Activated B cell treated with CpG ODN at 0.5 μM for 24 hours (primary cell): ENCODE data around the gene NEK1. TPM values are rescaled to one million over a fixed set of nuclear protein-coding genes. Genes with fewer than 3 reads are reported as not detected.

Source experiments
- ATAC-seq: fragments of 200-7000 bp; cut with Tn5 transposase; one replicate; pipeline ENCODE4 v1.10.0; 2021; ENCODE audit warnings: low read depth, mild to moderate bottlenecking, moderate library complexity
- CTCF ChIA-PET: fragments of 350-600 bp; sonication (Branson Sonifier 250); formaldehyde crosslinking; loops from one replicate; lab custom pipeline; 2021; ENCODE audit warnings: antibody characterized with exemption; lab: Charles Lee
- POLR2A ChIA-PET: fragments of 350-600 bp; sonication (Branson Sonifier 250); formaldehyde crosslinking; loops from one replicate; lab custom pipeline; 2021; ENCODE audit warnings: antibody characterized with exemption; lab: Charles Lee
- DNase-seq: peaks from one replicate; pipeline ENCODE4 v3.0.0; 2022
- H3K27ac Mint-ChIP-seq: one replicate; pipeline ENCODE4 v1.8.0; 2020; ENCODE audit warnings: mixed read lengths
- H3K27me3 Mint-ChIP-seq: one replicate; pipeline ENCODE4 v1.8.0; 2021; ENCODE audit warnings: mixed read lengths
- H3K36me3 Mint-ChIP-seq: one replicate; pipeline ENCODE4 v1.8.0; 2021; ENCODE audit warnings: low read depth, mixed read lengths
- H3K4me1 Mint-ChIP-seq: one replicate; pipeline ENCODE4 v1.8.0; 2021; ENCODE audit warnings: mixed read lengths
- H3K4me3 Mint-ChIP-seq: one replicate; pipeline ENCODE4 v1.8.0; 2020; ENCODE audit warnings: mild to moderate bottlenecking, mixed read lengths
- H3K9me3 Mint-ChIP-seq: one replicate; pipeline ENCODE4 v1.8.0; 2020; ENCODE audit warnings: mixed read lengths
- intact Hi-C: fragments of 100-400 bp; cut with micrococcal nuclease; formaldehyde crosslinking; loops from one replicate; pipeline ENCODE4 v1.15.1; 2024
- total RNA-seq: library from RNA; stranded (reverse); gene quantifications from 2 replicates; pipeline ENCODE4 v1.2.3, GENCODE V29; 2022
- TF ChIP-seq, protein P1 (sequence below): fragments of 200-600 bp; IDR thresholded peaks from one replicate; pipeline ENCODE4 v1.8.0; 2022; ENCODE audit warnings: antibody characterized with exemption, mild to moderate bottlenecking

Gene NEK1
- total RNA-seq, 1 donor from 2014 or later: 14.3 TPM

DNA sequence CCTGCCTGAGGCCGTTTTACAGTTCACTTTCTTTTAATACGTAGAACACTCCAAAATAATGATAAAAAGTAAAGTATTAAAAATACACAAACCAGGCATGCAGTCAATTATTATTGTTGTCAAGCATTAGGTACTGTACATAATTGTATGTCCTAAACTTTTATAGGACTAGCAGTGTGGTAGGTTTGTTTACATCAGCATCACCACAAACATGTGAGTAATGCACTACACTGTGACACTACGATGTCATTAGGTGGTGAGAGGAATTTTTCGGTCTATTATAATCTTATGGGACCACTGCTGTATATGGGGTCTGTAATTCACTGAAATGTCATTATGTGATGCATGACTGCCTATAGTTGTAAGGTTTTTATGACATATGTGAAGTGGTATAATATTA, 192.1 kb downstream of the NEK1 start:
- Mint-ChIP-seq H3K27me3 (no peaks in the 10 kb centered on the region), H3K36me3 (peaks cover 40% of the 10 kb centered on the region)

DNA sequence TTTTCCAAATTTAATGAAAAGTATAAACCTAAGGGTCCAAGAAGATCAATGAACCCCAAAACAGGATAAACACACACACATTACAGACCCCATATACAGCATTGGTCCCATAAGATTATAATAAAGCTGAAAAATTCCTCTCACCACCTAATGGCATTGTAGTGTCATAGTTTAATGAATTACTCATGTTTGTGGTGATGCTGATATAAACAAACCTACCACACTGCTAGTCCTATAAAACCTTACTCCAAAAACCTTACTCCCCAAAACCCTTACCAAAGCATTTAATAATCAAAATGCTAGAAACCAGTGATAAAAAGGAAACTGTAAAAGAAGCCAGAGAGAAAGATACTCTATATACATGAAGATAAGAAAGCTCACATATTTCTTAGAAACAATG, 193.5 kb downstream of the NEK1 start:
- Mint-ChIP-seq H3K27ac (no peak overlapping the region), H3K27me3 (no peaks in the 10 kb centered on the region), H3K9me3 (no peaks in the 10 kb centered on the region), H3K4me3 (no peak overlapping the region), H3K36me3 (peaks cover 29% of the 10 kb centered on the region), H3K4me1 (no peaks in the 10 kb centered on the region)
- CTCF ChIA-PET: no interaction called here
- TF ChIP-seq, protein P1, sequence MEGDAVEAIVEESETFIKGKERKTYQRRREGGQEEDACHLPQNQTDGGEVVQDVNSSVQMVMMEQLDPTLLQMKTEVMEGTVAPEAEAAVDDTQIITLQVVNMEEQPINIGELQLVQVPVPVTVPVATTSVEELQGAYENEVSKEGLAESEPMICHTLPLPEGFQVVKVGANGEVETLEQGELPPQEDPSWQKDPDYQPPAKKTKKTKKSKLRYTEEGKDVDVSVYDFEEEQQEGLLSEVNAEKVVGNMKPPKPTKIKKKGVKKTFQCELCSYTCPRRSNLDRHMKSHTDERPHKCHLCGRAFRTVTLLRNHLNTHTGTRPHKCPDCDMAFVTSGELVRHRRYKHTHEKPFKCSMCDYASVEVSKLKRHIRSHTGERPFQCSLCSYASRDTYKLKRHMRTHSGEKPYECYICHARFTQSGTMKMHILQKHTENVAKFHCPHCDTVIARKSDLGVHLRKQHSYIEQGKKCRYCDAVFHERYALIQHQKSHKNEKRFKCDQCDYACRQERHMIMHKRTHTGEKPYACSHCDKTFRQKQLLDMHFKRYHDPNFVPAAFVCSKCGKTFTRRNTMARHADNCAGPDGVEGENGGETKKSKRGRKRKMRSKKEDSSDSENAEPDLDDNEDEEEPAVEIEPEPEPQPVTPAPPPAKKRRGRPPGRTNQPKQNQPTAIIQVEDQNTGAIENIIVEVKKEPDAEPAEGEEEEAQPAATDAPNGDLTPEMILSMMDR: no peak
- POLR2A ChIA-PET: no interaction called here
- DNase-seq (no peak), ATAC-seq (no peak)
- intact Hi-C loops: no loop called here

More for the DNA sequence above, 192.1 kb downstream of the NEK1 start:
- H3K4me1 Mint-ChIP-seq: peaks cover 3% of the 10 kb centered on the region
- TF ChIP-seq, protein P1: no peak
- intact Hi-C loops: no loop called here
- no peaks in the 10 kb centered on the region for H3K9me3 Mint-ChIP-seq
- ChIA-PET CTCF (no interaction called here), POLR2A (no interaction called here)
- no peak overlapping the region for H3K4me3 Mint-ChIP-seq
- H3K27ac Mint-ChIP-seq: no peak overlapping the region
- ATAC-seq (no peak), DNase-seq (no peak)

DNA sequence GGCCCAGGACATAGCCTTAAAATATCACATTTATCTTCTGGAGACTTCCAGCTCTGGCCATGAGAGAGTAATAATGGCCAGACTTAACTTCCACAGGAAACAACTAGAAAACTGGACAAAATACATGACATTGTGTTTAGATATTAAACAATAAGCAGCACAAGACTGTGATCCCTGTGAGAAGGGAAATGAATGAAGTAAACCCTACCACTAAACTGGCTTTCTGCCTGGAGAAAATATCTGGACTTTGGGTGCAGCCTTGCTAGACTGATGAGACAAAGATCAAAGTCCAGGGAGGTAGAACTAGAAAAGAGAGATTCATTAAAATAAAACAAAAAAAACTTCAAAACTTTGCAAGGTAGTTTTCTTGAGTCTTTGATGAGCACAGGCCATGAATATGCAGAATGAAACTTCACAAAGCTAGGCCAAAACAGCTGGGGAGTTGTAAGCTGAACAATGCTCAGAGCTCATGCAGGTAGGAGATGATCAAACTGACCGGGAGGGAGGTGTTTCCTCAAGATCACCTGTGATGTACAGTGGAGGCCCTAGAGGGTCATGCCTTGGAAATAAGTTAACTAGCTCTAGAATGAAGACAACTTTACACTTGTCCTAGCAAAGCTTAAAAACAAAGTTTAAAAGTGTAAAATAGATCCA, 194.6 kb downstream of the NEK1 start:
- peaks cover 27% of the 10 kb centered on the region for H3K36me3 Mint-ChIP-seq
- TF ChIP-seq, protein P1: no peak
- CTCF ChIA-PET: no interaction called here

DNA sequence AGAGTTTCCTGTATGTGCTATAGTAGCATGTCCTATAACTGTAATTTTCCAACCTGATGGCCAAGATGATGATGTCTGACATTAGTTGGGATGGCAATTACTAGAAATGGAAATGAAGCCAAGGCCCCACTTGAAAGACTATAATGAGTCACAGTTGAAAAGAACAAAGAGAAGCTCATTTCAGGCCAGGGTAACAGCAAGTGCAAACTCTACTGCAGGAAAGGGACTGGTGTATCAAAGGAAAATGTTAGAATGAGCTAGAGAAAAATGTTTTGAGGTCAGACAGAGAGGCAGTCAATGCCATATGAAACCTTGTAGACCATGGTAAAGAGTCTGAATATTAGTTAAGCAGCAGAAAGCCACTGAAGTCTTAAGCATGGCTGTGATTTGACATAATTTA, 195.4 kb downstream of the NEK1 start:
- no peak for ATAC-seq
- H3K36me3 Mint-ChIP-seq: peaks cover 23% of the 10 kb centered on the region
- H3K27me3 Mint-ChIP-seq: no peaks in the 10 kb centered on the region

More for the DNA sequence above, 194.6 kb downstream of the NEK1 start:
- no peak overlapping the region for H3K4me3 Mint-ChIP-seq
- H3K4me1 Mint-ChIP-seq: no peaks in the 10 kb centered on the region
- ATAC-seq (no peak), DNase-seq (no peak)
- no peaks in the 10 kb centered on the region for H3K27me3 Mint-ChIP-seq
- H3K27ac Mint-ChIP-seq: no peak overlapping the region
- intact Hi-C loops: no loop called here
- POLR2A ChIA-PET: no interaction called here
- H3K9me3 Mint-ChIP-seq: no peaks in the 10 kb centered on the region

DNA sequence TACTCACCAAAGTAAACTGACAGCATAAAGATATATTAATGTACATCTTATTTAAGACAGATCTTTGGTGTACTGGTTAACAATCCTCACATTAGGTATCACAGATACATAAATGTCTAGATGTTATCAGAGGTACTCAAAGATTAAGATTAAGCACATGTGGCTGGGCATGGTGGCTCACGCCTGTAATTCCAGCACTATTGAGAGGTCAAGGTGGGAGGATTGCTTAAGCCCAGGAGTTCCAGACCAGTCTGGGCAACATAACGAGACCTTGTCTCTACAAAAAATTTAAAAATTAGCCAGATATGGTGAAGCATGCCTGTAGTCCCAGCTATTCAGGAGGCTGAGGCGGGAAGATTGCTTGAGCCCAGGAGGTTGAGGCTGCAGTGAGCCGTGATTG, 195.9 kb downstream of the NEK1 start:
- POLR2A ChIA-PET: no interaction called here
- CTCF ChIA-PET: no interaction called here

More for the DNA sequence above, 195.4 kb downstream of the NEK1 start:
- no peak for DNase-seq
- ChIA-PET POLR2A (no interaction called here), CTCF (no interaction called here)
- no peaks in the 10 kb centered on the region for H3K4me1 Mint-ChIP-seq
- H3K9me3 Mint-ChIP-seq: no peaks in the 10 kb centered on the region
- H3K27ac Mint-ChIP-seq: no peak overlapping the region
- H3K4me3 Mint-ChIP-seq: no peak overlapping the region
- intact Hi-C loops: no loop called here
- TF ChIP-seq, protein P1: no peak

More for the DNA sequence above, 195.9 kb downstream of the NEK1 start:
- intact Hi-C loops: no loop called here
- H3K27me3 Mint-ChIP-seq: no peaks in the 10 kb centered on the region
- no peaks in the 10 kb centered on the region for H3K9me3 Mint-ChIP-seq
- no peak overlapping the region for H3K4me3 Mint-ChIP-seq
- no peaks in the 10 kb centered on the region for H3K4me1 Mint-ChIP-seq
- H3K36me3 Mint-ChIP-seq: peaks cover 19% of the 10 kb centered on the region
- H3K27ac Mint-ChIP-seq: no peak overlapping the region
- ATAC-seq (no peak), DNase-seq (no peak)
- TF ChIP-seq, protein P1: no peak
